ENCODE data around the gene GATA3.

GRCh38 chr10:8026349-8027259 lies 27.9 kb upstream of the GATA3 start:
- TF ChIP-seq POLR2A (IDR thresholded peaks at IDR 0.05) = no peak
- TF ChIP-seq CTCF (IDR thresholded peaks at IDR 0.05) = no peak
- TF ChIP-seq POLR2AphosphoS5 (IDR thresholded peaks at IDR 0.05) = no peak
- no peak for TF ChIP-seq EP300 (IDR thresholded peaks at IDR 0.05)
